HL-60/S4 treated with phorbol 12-myristate 13-acetate at 8.2 ng/mL for 4 days and 3 days (cell line): ENCODE data around the gene UGT1A6.
"Not testable (repeated sequence)": the region's sequence is repeated elsewhere in the genome, so short reads cannot be mapped to it uniquely, and the experiment has no call there.

Source experiments
- in situ Hi-C: fragments of 300-500 bp; cut with MboI; formaldehyde crosslinking; loops from 2 replicates; pipeline ENCODE4 v1.15.0; 2022; ENCODE audit warnings: low sequenced_read_pairs

Gene UGT1A6

GRCh38 chr2:233714121-233714520 lies 21.4 kb downstream of the UGT1A6 start:
- in situ Hi-C loops: no loop called here

DNA sequence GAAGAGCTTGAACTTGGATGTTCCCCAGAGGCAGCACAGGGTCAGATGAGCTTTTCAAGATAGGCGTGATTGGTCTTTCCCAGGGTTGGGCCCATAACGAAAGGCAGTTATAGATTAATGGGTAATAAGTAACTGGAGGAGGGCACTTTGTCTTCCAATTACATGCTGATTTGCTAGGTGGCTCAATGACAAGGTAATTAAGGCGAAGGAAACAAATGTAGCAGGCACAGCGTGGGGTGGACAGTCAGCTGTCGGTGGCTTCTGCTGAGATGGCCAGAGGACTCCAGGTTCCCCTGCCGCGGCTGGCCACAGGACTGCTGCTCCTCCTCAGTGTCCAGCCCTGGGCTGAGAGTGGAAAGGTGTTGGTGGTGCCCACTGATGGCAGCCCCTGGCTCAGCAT lies 25.9 kb downstream of the UGT1A6 start, which contains the start of gene UGT1A4:
Gene UGT1A4 (plus strand): TSS at position 185 of the 400 bp plus-strand sequence. CDS start 85 bp downstream, at position 270.
- in situ Hi-C loops: no loop called here

DNA sequence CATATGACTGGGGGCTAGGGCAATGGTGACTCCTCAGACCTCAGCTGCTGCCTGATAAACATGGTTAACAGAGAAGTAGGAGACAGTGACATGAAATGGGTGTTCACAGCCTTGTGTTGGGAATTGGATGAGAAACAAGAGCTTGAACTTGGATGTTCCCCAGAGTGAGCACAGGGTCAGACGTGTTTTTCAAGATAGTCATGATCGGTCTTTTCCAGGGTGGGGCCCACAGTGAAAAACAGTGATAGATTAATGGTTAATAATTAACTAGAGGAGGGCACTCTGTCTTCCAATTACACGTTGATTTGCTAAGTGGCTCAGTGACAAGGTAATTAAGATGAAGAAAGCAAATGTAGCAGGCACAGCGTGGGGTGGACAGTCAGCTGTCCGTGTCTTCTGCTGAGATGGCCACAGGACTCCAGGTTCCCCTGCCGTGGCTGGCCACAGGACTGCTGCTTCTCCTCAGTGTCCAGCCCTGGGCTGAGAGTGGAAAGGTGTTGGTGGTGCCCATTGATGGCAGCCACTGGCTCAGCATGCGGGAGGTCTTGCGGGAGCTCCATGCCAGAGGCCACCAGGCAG lies 36.1 kb downstream of the UGT1A6 start, which contains the start of gene UGT1A3:
Gene UGT1A3 (plus strand): TSS at position 320 of the 579 bp plus-strand sequence. CDS start 85 bp downstream, at position 405.
- in situ Hi-C loops: no loop called here

GRCh38 chr2:233736868-233737653 lies 44.4 kb downstream of the UGT1A6 start:
- in situ Hi-C loops: not testable (repeated sequence)

GRCh38 chr2:233740870-233741269 lies 48.2 kb downstream of the UGT1A6 start:
- in situ Hi-C loops: no loop called here

DNA sequence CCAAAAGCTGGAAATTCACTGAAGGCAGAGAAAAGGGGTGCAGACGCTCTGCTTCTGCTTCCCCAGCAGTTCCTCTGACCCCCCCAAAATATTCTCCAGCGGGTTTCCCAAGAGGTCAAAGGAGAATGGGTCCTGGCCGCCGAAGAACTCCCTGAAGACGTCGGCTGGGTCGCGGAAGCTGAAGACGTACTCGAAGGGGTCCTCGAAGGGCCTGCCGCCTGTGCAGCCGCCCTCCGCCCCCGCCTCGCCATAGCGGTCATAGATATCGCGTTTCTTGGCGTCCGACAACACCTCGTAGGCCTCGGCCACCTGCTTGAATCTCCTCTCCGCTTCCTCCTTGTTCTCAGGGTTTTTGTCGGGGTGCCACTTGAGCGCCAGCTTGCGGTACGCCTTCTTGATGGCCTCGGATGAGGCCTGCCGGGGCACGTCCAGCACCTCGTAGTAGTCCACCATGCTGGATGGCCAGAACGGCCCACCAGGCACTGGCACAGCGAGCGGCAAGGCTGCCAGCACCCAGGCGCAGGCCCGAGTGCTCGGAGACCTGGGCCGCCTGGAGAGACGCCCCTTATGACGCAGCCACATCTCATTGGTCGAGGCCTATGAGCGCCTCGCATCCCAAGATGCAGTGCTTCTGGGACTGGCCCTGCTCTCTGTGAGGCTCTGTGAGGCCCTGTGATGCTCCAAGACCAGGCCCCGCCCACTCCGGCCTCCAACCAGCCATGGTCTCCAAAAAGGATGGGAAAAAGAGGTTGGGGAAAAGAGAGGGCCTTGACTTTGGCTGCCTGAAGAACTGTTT lies 51.0 kb downstream of the UGT1A6 start:
- in situ Hi-C loops: no loop called here

DNA sequence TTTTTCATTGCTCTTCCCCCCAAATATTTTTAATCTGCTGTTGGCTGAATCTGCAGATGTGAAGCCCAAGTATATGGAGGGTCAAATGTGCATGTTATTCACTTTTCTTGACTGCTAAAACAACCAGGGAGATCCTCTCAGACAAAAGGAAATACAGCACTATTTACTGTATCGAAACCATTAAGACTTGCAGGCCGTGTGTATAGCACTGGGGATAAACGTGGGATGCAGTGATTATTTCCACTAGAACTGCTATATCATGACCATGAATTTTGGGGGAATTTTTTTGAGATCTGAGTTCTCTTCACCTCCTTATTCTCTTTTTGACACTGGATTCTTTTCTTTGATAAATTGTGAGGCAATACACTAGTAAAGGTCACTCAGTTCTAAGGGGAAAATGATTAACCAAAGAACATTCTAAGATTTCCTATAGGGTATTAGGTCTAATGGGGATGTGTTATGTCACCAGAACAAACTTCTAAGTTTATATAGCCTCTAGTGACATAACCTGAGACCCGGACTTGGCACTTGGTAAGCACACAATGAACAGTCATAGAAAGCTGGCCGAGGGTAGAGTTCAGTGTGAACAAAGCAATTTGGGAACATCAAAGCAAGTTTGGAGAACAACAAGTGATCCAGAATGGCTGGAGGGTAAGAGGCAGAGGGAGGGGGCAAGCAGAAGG lies 52.5 kb downstream of the UGT1A6 start:
- in situ Hi-C loops: no loop called here

DNA sequence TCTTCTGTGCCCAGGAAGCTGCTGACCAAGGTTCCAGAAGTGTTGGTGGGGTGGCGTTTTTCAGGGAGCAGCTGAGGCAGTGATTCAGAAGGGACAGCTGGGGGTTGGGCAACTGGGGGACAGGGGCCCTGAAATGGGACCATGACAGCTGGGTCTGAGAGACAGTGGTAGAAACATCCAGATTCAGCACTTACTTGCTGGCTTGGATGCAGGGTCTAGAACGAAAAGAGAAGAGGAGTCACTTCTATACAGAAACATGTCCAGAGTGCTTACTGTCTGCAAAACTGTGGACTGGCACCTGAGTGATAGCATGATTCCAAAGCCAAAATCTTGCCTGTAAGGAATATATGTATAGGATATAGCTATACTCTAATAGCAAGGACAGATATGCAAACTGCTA lies 53.1 kb downstream of the UGT1A6 start:
- in situ Hi-C loops: not testable (repeated sequence)

DNA sequence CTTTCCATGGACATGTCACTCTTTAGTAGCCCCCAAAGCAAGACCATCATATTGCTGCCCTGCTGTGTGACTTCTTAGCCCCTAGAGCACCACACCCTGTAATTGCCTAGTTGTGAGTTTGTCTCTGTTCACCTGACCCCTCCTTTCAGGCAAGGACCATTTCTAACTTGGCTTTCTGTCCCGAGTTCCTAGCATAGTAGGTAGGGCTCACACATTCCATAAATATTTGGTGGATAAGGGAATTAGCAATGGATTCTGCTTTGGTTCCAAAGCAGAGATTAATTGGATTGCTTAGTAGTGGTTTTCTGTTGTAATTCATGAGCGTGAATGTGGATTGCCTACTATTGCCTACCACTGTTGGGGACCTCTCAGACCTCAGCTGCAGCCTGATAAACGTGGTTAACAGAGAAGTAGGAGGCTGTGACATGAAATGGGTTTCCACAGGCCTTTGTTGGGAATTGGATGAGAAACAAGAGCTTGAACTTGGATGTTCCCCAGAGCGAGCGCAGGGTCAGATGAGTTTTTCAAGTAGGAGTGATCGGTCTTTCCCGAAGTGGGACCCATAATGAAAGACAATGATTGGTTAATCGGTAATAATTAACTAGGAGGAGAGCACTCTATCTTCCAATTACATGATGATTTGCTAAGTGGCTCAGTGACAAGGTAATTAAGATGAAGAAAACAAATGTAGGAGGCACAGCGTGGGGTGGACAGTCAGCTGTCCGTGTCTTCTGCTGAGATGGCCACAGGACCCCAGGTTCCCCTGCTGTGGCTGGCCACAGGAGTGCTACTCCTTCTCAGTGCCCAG lies 54.0 kb downstream of the UGT1A6 start:
- in situ Hi-C loops: no loop called here

DNA sequence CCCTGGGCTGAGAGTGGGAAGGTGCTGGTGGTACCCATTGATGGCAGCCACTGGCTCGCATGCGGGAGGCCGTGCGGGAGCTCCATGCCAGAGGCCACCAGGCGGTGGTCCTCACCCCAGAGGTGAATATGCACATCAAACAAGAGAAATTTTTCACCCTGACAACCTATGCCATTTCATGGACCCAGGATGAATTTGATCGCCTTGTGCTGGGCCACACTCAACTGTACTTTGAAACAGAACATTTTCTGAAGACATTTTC lies 54.5 kb downstream of the UGT1A6 start:
- in situ Hi-C loops: no loop called here

DNA sequence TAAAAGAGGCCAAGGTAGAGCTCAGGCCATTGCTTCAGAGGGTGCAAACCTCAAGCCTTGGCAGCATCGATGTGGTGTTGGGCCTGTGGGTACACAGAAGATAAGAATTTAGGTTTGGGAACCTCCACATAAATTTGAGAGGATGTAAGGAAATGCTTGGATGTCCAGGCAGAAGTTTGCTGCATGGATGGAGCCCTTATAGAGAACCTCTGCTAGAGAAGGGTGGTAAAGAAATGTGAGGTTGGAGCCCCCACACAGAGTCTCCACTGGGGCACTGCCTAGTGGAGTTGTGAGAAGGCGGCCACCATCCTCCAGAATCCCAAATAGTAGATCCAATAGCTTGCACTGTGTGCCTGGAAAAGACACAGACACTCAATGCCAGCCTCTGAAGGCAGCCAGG lies 58.0 kb downstream of the UGT1A6 start:
- in situ Hi-C loops: not testable (repeated sequence)

- in situ Hi-C loops: not testable (repeated sequence)
These were observed 58.7 kb downstream of the UGT1A6 start for GRCh38 chr2:233751212-233752009.

DNA sequence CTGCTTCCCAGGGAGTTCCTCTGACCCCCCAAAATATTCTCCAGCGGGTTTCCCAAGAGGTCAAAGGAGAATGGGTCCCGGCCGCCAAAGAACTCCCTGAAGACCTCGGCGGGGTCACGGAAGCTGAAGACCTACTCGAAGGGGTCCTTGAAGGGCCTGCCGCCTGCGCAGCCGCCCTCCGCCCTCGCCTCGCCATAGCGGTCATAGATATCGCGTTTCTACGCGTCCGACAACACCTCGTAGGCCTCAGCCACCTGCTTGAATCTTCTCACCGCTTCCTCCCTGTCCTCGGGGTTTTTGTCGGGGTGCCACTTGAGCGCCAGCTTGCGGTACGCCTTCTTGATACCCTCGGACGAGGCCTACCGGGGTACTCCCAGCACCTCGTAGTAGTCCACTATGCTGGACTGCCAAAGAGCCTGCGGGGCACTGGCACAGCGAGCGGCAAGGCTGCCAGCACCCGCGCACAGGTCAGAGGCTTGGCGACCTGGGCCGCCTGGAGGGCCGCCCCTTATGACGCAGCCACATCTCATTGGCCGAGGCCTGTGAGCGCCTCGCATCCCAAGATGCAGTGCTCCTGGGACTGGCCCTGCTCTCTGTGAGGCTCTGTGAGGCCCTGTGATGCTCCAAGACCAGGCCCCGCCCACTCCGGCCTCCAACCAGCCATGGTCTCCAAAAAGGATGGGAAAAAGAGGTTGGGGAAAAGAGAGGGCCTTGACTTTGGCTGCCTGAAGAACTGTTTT lies 62.4 kb downstream of the UGT1A6 start:
- in situ Hi-C loops: no loop called here

DNA sequence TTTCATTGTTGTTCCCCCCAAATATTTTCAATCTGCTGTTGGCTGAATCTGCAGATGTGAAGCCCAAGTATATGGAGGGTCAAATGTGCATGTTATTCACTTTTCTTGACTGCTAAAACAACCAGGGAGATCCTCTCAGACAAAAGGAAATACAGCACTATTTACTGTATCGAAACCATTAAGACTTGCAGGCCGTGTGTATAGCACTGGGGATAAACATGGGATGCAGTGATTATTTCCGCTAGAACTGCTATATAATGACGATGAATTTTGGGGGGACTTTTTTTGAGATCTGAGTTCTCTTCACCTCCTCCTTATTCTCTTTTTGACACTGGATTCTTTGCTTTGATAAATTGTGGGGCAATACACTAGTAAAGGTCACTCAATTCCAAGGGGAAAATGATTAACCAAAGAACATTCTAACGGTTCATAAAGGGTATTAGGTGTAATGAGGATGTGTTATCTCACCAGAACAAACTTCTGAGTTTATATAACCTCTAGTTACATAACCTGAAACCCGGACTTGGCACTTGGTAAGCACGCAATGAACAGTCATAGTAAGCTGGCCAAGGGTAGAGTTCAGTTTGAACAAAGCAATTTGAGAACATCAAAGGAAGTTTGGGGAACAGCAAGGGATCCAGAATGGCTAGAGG lies 63.9 kb downstream of the UGT1A6 start:
- in situ Hi-C loops: no loop called here

- in situ Hi-C loops: no loop called here
These were observed 65.5 kb downstream of the UGT1A6 start for GRCh38 chr2:233758141-233758540.

DNA sequence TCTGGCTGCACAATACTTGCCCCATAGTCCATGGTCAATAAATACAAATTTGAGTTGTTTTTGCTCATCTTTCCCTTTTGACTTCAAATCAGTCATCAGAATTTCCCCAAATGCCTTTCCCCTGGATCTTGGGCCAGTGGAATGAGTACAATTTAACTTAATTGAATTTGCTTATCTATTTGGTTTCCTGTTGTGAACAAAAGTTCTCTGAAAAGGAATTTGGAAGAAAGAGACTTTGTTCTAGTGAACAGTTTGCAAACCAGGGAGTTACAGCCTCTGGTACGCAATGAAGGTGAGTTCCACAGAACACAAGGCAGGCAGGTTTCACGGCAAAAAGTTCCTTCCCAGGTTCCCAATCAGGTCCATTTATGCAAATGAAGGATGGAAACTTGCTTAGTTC lies 66.2 kb downstream of the UGT1A6 start:
- in situ Hi-C loops: no loop called here

GRCh38 chr2:233760043-233760442 lies 67.4 kb downstream of the UGT1A6 start, which contains the start of gene UGT1A1:
Gene UGT1A1, plus strand, starts transcription at chr2:233760270. Its CDS starts 18 bp downstream, at chr2:233760288.
- in situ Hi-C loops: no loop called here

DNA sequence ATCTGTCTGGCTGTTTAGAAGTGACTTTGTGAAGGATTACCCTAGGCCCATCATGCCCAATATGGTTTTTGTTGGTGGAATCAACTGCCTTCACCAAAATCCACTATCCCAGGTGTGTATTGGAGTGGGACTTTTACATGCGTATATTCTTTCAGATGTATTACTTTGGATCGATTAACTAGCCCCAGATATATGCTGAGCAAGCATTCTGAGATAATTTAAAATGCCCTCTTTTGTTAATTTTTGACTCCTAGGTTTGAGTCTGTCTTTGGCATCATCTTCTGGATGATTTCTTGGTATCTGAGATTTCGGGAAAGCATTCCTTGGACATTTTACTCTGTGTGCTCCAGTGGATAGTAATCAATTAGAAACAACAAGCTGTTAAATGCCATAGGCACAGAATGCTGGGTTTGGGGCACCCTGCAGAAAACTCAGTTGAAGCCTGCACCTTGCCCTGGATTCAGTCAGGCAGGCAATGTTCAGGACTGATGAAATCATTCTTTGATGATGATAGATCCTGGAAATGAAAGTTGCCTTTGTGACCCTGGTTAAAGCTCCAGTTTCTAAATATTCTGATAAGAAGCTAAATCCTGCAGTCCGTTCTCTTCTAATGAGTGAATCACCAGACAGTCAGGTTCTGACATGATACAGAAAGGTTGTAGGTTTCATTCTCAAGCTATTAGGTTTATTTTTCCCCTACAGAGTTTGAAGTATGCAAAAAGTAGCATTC lies 68.5 kb downstream of the UGT1A6 start:
- in situ Hi-C loops: no loop called here
